ENCODE data around the gene EXD1.
"Not testable (repeated sequence)": the region's sequence is repeated elsewhere in the genome, so short reads cannot be mapped to it uniquely, and the experiment has no call there.

Gene EXD1, protein sequence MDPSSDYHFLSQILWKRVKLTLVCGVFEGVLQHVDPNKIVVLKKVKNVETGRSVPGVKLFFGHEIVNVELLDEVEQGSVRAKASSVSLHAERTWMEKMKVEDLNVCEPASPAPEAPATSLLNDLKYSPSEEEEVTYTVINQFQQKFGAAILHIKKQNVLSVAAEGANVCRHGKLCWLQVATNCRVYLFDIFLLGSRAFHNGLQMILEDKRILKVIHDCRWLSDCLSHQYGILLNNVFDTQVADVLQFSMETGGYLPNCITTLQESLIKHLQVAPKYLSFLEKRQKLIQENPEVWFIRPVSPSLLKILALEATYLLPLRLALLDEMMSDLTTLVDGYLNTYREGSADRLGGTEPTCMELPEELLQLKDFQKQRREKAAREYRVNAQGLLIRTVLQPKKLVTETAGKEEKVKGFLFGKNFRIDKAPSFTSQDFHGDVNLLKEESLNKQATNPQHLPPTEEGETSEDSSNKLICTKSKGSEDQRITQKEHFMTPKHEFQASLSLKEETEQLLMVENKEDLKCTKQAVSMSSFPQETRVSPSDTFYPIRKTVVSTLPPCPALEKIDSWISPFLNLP

DNA sequence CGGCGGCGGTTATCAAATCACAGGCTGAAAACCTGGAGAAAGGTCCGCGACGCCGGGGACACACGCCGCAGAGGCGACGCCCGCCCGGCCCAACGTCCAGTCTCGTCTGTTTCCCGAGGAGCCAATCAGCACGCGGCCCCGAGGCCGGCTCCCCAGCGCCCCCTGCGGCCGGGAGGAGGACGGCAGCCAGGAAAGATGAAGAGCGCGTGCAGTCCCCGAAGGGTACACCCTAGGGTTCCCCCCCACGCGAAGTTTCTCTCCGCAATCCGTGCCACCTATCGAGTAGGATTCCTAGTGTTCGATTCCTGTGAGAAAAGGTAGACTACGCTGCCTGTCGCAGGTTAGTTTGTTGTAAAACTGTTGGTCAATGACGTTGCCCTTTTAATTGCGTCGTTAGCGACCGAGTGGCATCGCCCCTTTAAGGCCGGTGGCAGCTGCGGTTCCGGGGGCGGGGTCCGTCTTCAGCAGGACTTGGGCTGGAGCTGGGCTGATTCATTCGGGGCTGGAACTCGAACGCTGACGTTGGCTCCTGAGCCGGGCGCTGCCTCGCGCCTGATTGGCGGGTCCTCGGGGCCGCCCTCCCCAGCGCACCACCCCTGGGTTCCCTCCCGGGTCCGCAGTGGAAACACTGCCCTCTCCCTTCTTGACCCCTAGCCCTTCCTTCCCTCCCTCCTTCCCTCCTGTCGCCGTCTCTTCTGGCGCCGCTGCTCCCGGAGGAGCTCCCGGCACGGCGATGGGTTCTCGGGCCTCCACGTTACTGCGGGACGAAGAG is at the start of gene EXD1, which contains the start of gene CHP1:
EXD1 (minus strand) TSS at position 108 of the 772 bp plus-strand sequence. CDS start 4,182 bp downstream, outside the sequence.
CHP1 (plus strand) TSS at position 619 of the 772 bp plus-strand sequence; CDS start at position 734, 115 bp downstream.
- Histone ChIP-seq H3K4me1 (ENCODE audit: control insufficient read depth, insufficient read depth, low read length) (peaks cover 6% of the 10 kb centered on the region), H3K9ac (ENCODE audit: low read length) (peak within 1 kb of the TSS; percentile 83), H3K27ac (ENCODE audit: low read depth, low read length) (peak within 1 kb of the TSS; percentile 93), H3K36me3 (ENCODE audit: control insufficient read depth, insufficient read depth, low read length) (no peaks in the 10 kb centered on the region), H3K27me3 (ENCODE audit: control insufficient read depth, insufficient read depth, low read length) (no peaks in the 10 kb centered on the region), H3K4me3 (ENCODE audit: low read length) (peak within 1 kb of the TSS; percentile 87)

GRCh38 chr15:41279535-41280283 is 49.2 kb upstream of the EXD1 start:
- peaks cover 4% of the 10 kb centered on the region for H3K36me3 ChIP-seq (ENCODE audit: control insufficient read depth, insufficient read depth, low read length)
- no peaks in the 10 kb centered on the region for H3K27me3 ChIP-seq (ENCODE audit: control insufficient read depth, insufficient read depth, low read length)
- no peaks in the 10 kb centered on the region for H3K4me1 ChIP-seq (ENCODE audit: control insufficient read depth, insufficient read depth, low read length)
- no peak overlapping the region for H3K9ac ChIP-seq (ENCODE audit: low read length)
- no peak overlapping the region for H3K4me3 ChIP-seq (ENCODE audit: low read length)
- H3K27ac ChIP-seq (ENCODE audit: low read depth, low read length) = no peak overlapping the region

GRCh38 chr15:41278319-41278718 is 47.8 kb upstream of the EXD1 start:
- H3K9ac ChIP-seq (ENCODE audit: low read length) = no peak overlapping the region
- H3K27ac ChIP-seq (ENCODE audit: low read depth, low read length) = no peak overlapping the region
- no peak overlapping the region for H3K4me3 ChIP-seq (ENCODE audit: low read length)
- H3K36me3 ChIP-seq (ENCODE audit: control insufficient read depth, insufficient read depth, low read length) = peaks cover 7% of the 10 kb centered on the region
- no peaks in the 10 kb centered on the region for H3K27me3 ChIP-seq (ENCODE audit: control insufficient read depth, insufficient read depth, low read length)
- H3K4me1 ChIP-seq (ENCODE audit: control insufficient read depth, insufficient read depth, low read length) = no peaks in the 10 kb centered on the region

DNA sequence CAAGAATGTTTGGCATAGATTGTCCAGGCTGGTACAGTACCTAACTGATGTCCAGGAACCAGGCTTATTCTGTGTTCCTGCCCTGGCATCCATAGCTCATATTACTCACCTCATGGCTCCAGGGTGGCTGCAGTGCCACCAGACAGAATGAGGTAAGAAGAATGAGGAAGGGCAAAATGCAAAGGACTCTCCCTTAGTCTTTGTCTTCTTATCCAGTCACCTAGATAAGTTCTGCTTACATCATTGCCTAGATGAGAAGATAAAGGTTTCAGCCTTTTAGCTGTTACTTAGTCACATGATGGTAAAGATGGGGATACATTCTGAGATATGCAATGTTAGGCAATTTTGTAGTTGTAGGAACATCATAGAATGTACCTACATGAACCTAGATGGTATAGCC is 46.3 kb upstream of the EXD1 start:
- Histone ChIP-seq H3K4me3 (ENCODE audit: low read length) (no peak overlapping the region), H3K27ac (ENCODE audit: low read depth, low read length) (no peak overlapping the region), H3K36me3 (ENCODE audit: control insufficient read depth, insufficient read depth, low read length) (peaks cover 7% of the 10 kb centered on the region), H3K4me1 (ENCODE audit: control insufficient read depth, insufficient read depth, low read length) (no peaks in the 10 kb centered on the region), H3K9ac (ENCODE audit: low read length) (no peak overlapping the region), H3K27me3 (ENCODE audit: control insufficient read depth, insufficient read depth, low read length) (no peaks in the 10 kb centered on the region)

- Histone ChIP-seq H3K4me3 (ENCODE audit: low read length) (no peak overlapping the region), H3K36me3 (ENCODE audit: control insufficient read depth, insufficient read depth, low read length) (peaks cover 4% of the 10 kb centered on the region)
Measured at GRCh38 chr15:41269887-41270286, 39.3 kb upstream of the EXD1 start.

DNA sequence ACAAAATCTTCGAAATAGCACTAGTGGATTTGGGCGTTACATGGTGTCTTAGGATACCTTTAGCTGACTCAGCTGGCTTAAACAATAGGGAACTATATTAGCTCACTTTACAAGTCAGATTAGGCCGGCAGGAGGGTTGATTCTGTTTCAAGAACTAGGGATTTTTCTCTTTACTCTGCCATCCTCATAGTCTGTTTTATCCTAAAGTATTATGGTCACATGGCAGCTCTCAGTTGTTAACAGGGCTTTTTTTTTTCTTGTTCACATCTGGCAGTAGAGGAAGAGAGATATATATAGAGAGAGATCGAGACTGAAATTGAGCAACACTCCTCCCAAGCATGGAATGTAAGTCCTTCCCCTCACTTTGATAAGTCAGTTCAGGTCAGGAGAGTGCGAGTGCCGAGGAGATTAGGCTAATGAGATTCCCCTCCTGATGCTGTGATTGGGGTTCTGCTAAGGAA is 33.4 kb upstream of the EXD1 start:
- no peak overlapping the region for H3K9ac ChIP-seq (ENCODE audit: low read length)
- no peak overlapping the region for H3K4me3 ChIP-seq (ENCODE audit: low read length)
- peaks cover 15% of the 10 kb centered on the region for H3K36me3 ChIP-seq (ENCODE audit: control insufficient read depth, insufficient read depth, low read length)
- H3K27me3 ChIP-seq (ENCODE audit: control insufficient read depth, insufficient read depth, low read length) = no peaks in the 10 kb centered on the region
- H3K4me1 ChIP-seq (ENCODE audit: control insufficient read depth, insufficient read depth, low read length) = no peaks in the 10 kb centered on the region
- no peak overlapping the region for H3K27ac ChIP-seq (ENCODE audit: low read depth, low read length)

More at GRCh38 chr15:41269887-41270286, 39.3 kb upstream of the EXD1 start:
- Histone ChIP-seq H3K4me1 (ENCODE audit: control insufficient read depth, insufficient read depth, low read length) (no peaks in the 10 kb centered on the region), H3K27me3 (ENCODE audit: control insufficient read depth, insufficient read depth, low read length) (no peaks in the 10 kb centered on the region), H3K9ac (ENCODE audit: low read length) (no peak overlapping the region), H3K27ac (ENCODE audit: low read depth, low read length) (no peak overlapping the region)

GRCh38 chr15:41262571-41262970 is 32.0 kb upstream of the EXD1 start:
- H3K4me1 ChIP-seq (ENCODE audit: control insufficient read depth, insufficient read depth, low read length) = no peaks in the 10 kb centered on the region
- H3K27me3 ChIP-seq (ENCODE audit: control insufficient read depth, insufficient read depth, low read length) = no peaks in the 10 kb centered on the region
- H3K4me3 ChIP-seq (ENCODE audit: low read length) = no peak overlapping the region
- peaks cover 17% of the 10 kb centered on the region for H3K36me3 ChIP-seq (ENCODE audit: control insufficient read depth, insufficient read depth, low read length)
- no peak overlapping the region for H3K9ac ChIP-seq (ENCODE audit: low read length)
- no peak overlapping the region for H3K27ac ChIP-seq (ENCODE audit: low read depth, low read length)

- not testable (repeated sequence) for H3K4me3 ChIP-seq (ENCODE audit: low read length); H3K27me3 ChIP-seq (ENCODE audit: control insufficient read depth, insufficient read depth, low read length); H3K9ac ChIP-seq (ENCODE audit: low read length); H3K4me1 ChIP-seq (ENCODE audit: control insufficient read depth, insufficient read depth, low read length); H3K27ac ChIP-seq (ENCODE audit: low read depth, low read length)
- peaks cover 17% of the 10 kb centered on the region for H3K36me3 ChIP-seq (ENCODE audit: control insufficient read depth, insufficient read depth, low read length)
Measured at GRCh38 chr15:41260924-41261323, 30.4 kb upstream of the EXD1 start.

- Histone ChIP-seq H3K4me3 (ENCODE audit: low read length) (no peak overlapping the region), H3K36me3 (ENCODE audit: control insufficient read depth, insufficient read depth, low read length) (peaks cover 14% of the 10 kb centered on the region), H3K9ac (ENCODE audit: low read length) (no peak overlapping the region), H3K27me3 (ENCODE audit: control insufficient read depth, insufficient read depth, low read length) (no peaks in the 10 kb centered on the region), H3K27ac (ENCODE audit: low read depth, low read length) (no peak overlapping the region), H3K4me1 (ENCODE audit: control insufficient read depth, insufficient read depth, low read length) (no peaks in the 10 kb centered on the region)
Measured at GRCh38 chr15:41259546-41260189, 29.1 kb upstream of the EXD1 start.

- Histone ChIP-seq H3K9ac (ENCODE audit: low read length) (no peak overlapping the region), H3K36me3 (ENCODE audit: control insufficient read depth, insufficient read depth, low read length) (peaks cover 11% of the 10 kb centered on the region), H3K27ac (ENCODE audit: low read depth, low read length) (no peak overlapping the region), H3K27me3 (ENCODE audit: control insufficient read depth, insufficient read depth, low read length) (no peaks in the 10 kb centered on the region), H3K4me3 (ENCODE audit: low read length) (no peak overlapping the region), H3K4me1 (ENCODE audit: control insufficient read depth, insufficient read depth, low read length) (no peaks in the 10 kb centered on the region)
Measured at GRCh38 chr15:41258750-41259471, 28.4 kb upstream of the EXD1 start.

- Histone ChIP-seq H3K4me1 (ENCODE audit: control insufficient read depth, insufficient read depth, low read length) (no peaks in the 10 kb centered on the region), H3K36me3 (ENCODE audit: control insufficient read depth, insufficient read depth, low read length) (peaks cover 2% of the 10 kb centered on the region), H3K4me3 (ENCODE audit: low read length) (no peak overlapping the region)
Measured at GRCh38 chr15:41256577-41257038, 26.1 kb upstream of the EXD1 start.

More at GRCh38 chr15:41256577-41257038, 26.1 kb upstream of the EXD1 start:
- no peak overlapping the region for H3K9ac ChIP-seq (ENCODE audit: low read length)
- no peak overlapping the region for H3K27ac ChIP-seq (ENCODE audit: low read depth, low read length)
- no peaks in the 10 kb centered on the region for H3K27me3 ChIP-seq (ENCODE audit: control insufficient read depth, insufficient read depth, low read length)

Measured in rectal smooth muscle tissue (tissue), 1 donor.